GM12878 (cell line): ENCODE measurements around the gene VWA5B2. TPM values are rescaled to one million over a fixed set of nuclear protein-coding genes. Genes with fewer than 3 reads are reported as not detected.
A peak's percentile ranks its signal among the peaks of the same experiment; 100 is the strongest.

ENCODE experiments used
- ATAC-seq: fragments of 200-7000 bp; cut with Tn5 transposase; 3 replicates; pipeline ENCODE4 v1.9.1; 2020; ENCODE audit warnings: mild to moderate bottlenecking, moderate library complexity
- BruUV-seq: library from RNA; stranded (reverse); fragments of 400-500 nt; replicated peaks from 2 replicates; lab custom pipeline; 2021; lab: Mats Ljungman, UMichigan
- CTCF ChIA-PET: fragments of 300-600 bp; sonication (Branson Sonifier 250); formaldehyde crosslinking; extraction: SDS; loops from one replicate; lab custom pipeline; 2021; ENCODE audit warnings: inconsistent platforms; lab: Yijun Ruan, JAX
- POLR2A ChIA-PET: fragments of 350-600 bp; formaldehyde crosslinking; extraction: SDS; loops from one replicate; lab custom pipeline; 2021; ENCODE audit warnings: inconsistent platforms; lab: Charles Lee
- RAD21 ChIA-PET: fragments of 300-600 bp; sonication (Branson Sonifier 250); formaldehyde crosslinking; loops from one replicate; lab custom pipeline; 2023; ENCODE audit warnings: antibody characterized with exemption; ENCODE audit not compliant: unreplicated experiment; lab: Charles Lee
- SMC1A ChIA-PET: fragments of 300-600 bp; sonication (Branson Sonifier 250); formaldehyde crosslinking; loops from one replicate; lab custom pipeline; 2023; ENCODE audit not compliant: unreplicated experiment, uncharacterized antibody; lab: Charles Lee
- DNase-seq: peaks from one replicate; pipeline ENCODE4 v3.0.0-alpha.2; 2011; ENCODE audit warnings: low read depth, low spot score
- FAIRE-seq: peaks from 3 replicates; lab custom pipeline; 2011; peaks lifted over from hg19 to GRCh38; lab: Jason Lieb, UNC
- H2AFZ ChIP-seq: 2 replicates; pipeline ENCODE4 v1.6.0; 2011; ENCODE audit warnings: low read depth, low read length, control low read depth; ENCODE audit not compliant: control insufficient read depth
- H3K27ac ChIP-seq: 2 replicates; pipeline ENCODE4 v1.5.1; 2011; ENCODE audit warnings: control low read depth; ENCODE audit not compliant: control insufficient read depth, insufficient read depth
- H3K27me3 ChIP-seq, 2 experiments: replicated peaks in 1 of 2; 2 replicates each; pipeline versions ENCODE4 v1.6.0 to v1.6.1; 2011; ENCODE audit warnings: low read length in 1 of 2; ENCODE audit not compliant: control insufficient read depth in 2 of 2, insufficient read depth in 2 of 2
- H3K36me3 ChIP-seq, 2 experiments: 2 replicates each; pipeline ENCODE4 v1.5.1; 2011; ENCODE audit warnings: low read length in 1 of 2; ENCODE audit not compliant: control insufficient read depth in 2 of 2, insufficient read depth in 2 of 2
- H3K4me1 ChIP-seq: 2 replicates; pipeline ENCODE4 v1.6.1; 2011; ENCODE audit warnings: mild to moderate bottlenecking, low read length, moderate library complexity, mixed read lengths; ENCODE audit not compliant: control insufficient read depth, insufficient read depth
- H3K4me2 ChIP-seq: 2 replicates; pipeline ENCODE4 v1.6.0; 2011; ENCODE audit warnings: control low read depth; ENCODE audit not compliant: control insufficient read depth, insufficient read depth
- H3K4me3 ChIP-seq: fragments of 200-600 bp; sonication (generic); 2 replicates; pipeline ENCODE4 v1.5.1; 2016
- H3K79me2 ChIP-seq: 2 replicates; pipeline ENCODE4 v1.6.0; 2011; ENCODE audit warnings: low read length; ENCODE audit not compliant: control insufficient read depth, insufficient read depth
- H3K9ac ChIP-seq: 2 replicates; pipeline ENCODE4 v1.8.0; 2011; ENCODE audit warnings: low read length, control low read depth, mixed read lengths; ENCODE audit not compliant: control insufficient read depth, insufficient read depth
- H3K9me3 ChIP-seq: replicated peaks from 3 replicates; pipeline ENCODE4 v1.5.1; 2011; ENCODE audit warnings: mild to moderate bottlenecking, low read length; ENCODE audit not compliant: control insufficient read depth, insufficient read depth
- H4K20me1 ChIP-seq: 2 replicates; pipeline ENCODE4 v1.6.0; 2011; ENCODE audit not compliant: control insufficient read depth, insufficient read depth
- HDAC2 ChIP-seq: fragments of 200-600 bp; sonication (generic); IDR thresholded peaks from 2 replicates; pipeline ENCODE4 v1.6.1; 2017
- IKZF2 ChIP-seq, 2 experiments: fragments of 450-650 bp; IDR thresholded peaks; 2 replicates each; pipeline ENCODE4 v1.6.1; 2017; ENCODE audit warnings: mild to moderate bottlenecking in 2 of 2, moderate library complexity in 2 of 2
- LARP7 ChIP-seq: fragments of 450-650 bp; IDR thresholded peaks from 2 replicates; pipeline ENCODE4 v1.6.1; 2017; ENCODE audit warnings: mild to moderate bottlenecking
- MYC ChIP-seq: IDR thresholded peaks from 2 replicates; pipeline ENCODE4 v1.6.1; 2011; ENCODE audit warnings: mild to moderate bottlenecking, low read length, moderate library complexity, inconsistent platforms; ENCODE audit not compliant: insufficient read depth, insufficient replicate concordance, insufficient read length, severe bottlenecking
- NFXL1 ChIP-seq: fragments of 450-650 bp; IDR thresholded peaks from 2 replicates; pipeline ENCODE4 v1.6.1; 2017; ENCODE audit warnings: antibody characterized with exemption, mild to moderate bottlenecking, borderline replicate concordance
- NR2F1 ChIP-seq: fragments of 450-650 bp; conservative IDR thresholded peaks from 2 replicates; pipeline ENCODE4 v1.6.1; 2017; ENCODE audit warnings: mild to moderate bottlenecking
- PAX8 ChIP-seq: fragments of 450-650 bp; IDR thresholded peaks from 2 replicates; pipeline ENCODE4 v1.6.1; 2017; ENCODE audit warnings: mild to moderate bottlenecking, moderate library complexity
- RUNX3 ChIP-seq: IDR thresholded peaks from 2 replicates; pipeline ENCODE4 v1.6.1; 2012; ENCODE audit warnings: low read length, inconsistent platforms
- USF2 ChIP-seq: IDR thresholded peaks from 2 replicates; pipeline ENCODE4 v1.6.1; 2011; ENCODE audit warnings: low read depth, low read length, improper control_type of control experiment, borderline replicate concordance
- ZBED1 ChIP-seq: IDR thresholded peaks from 2 replicates; pipeline ENCODE4 v1.6.1; 2016; ENCODE audit warnings: borderline replicate concordance
- WGBS: methylation state at CpG from one replicate; pipeline ENCODE4 v1.1.6; 2016; ENCODE audit warnings: low lambda C conversion rate; ENCODE audit not compliant: insufficient replicate concordance, insufficient coverage; ENCODE audit errors: missing lambda C conversion rate; 5-methylcytosine and 5-hydroxymethylcytosine counted together
- in situ Hi-C: fragments of 300-500 bp; cut with MboI; formaldehyde crosslinking; loops from 9 replicates; pipeline ENCODE4 v1.14.3; 2018; ENCODE audit warnings: mixed read lengths
- intact Hi-C: fragments of 100-400 bp; cut with micrococcal nuclease; formaldehyde crosslinking; loops from one replicate; pipeline ENCODE4 v1.14.2; 2022; ENCODE audit not compliant: unreplicated experiment
- polyA plus RNA-seq, 11 experiments: library from polyadenylated mRNA; depleted of rRNA in 4 of 11; unstranded in 6 of 11; stranded (reverse) in 5 of 11; fragments of >200 nt; fragmentation: Nextera tagmentation in 4 of 11; fragmentation: Illumina TruSeq in 1 of 11; extraction: Ambion mirVana in 4 of 11; extraction: Trizol in 1 of 11; gene quantifications; 1 replicate in 1 of 11; 2 replicates in 10 of 11; pipeline versions ENCODE4 v1.2.1 to v1.2.3, GENCODE V29; 2011 to 2016; ENCODE audit warnings: inconsistent platforms in 2 of 11, missing spikeins in 2 of 11, low read depth in 1 of 11
- total RNA-seq, 4 experiments: library from RNA; depleted of rRNA in 3 of 4; stranded (reverse); fragments of >200 nt in 3 of 4; fragmentation: Illumina TruSeq in 1 of 4; extraction: Trizol in 1 of 4; gene quantifications; 2 replicates each; pipeline versions ENCODE4 v1.2.1 to v1.2.3, GENCODE V29; 2013 to 2021
- TF ChIP-seq, protein P1 (sequence below): IDR thresholded peaks from 2 replicates; pipeline ENCODE4 v1.6.1; 2012; ENCODE audit warnings: low read depth, low read length, improper control_type of control experiment

VWA5B2 gene
- total and polyA plus RNA-seq, 10 of the 15 experiments (the other 5 are each of a cell fraction or from before 2014, with no cell fraction given) = 0.03 to 0.09 TPM; not detected in 8

DNA sequence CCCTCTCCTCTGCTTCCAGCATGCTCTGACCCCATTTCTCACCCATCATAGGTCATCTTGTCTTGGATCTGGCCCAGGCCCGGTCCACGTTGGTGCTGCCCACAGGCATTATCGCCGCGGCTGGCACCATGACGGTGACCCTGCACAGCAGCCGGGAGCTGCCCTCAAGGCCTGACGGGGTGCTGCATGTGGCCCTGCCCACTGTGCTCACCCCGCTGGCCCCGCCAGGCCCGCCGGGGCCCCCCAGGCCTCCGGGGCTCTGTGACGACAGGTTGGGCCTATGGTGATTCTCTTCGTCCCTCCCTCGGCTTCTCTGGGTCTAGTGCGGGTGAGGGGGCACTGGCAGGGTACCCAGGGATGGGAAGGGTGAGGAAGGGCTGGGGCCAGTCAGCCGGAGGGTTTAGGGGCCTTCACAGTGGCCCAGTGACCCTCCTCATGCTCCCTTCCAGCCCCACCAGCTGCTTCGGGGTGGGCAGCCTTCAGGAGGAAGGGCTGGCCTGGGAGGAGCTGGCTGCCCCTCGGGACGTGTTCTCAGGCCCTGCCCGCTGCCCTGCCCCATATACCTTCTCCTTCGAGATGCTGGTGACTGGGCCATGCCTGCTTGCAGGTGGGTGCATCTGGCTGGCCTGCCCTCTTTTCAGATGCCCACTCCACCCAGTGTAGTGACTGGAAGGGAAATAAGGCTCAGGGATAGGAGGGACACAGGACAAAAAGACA, 3.9 kb downstream of the VWA5B2 start:
- BruUV-seq = no TSS peak
- Histone ChIP-seq H3K4me3 (no peak overlapping the region), H3K27ac (no peak overlapping the region), H3K9me3 (no peaks in the 10 kb centered on the region), H3K4me1 (no peaks in the 10 kb centered on the region), H3K4me2 (no peak overlapping the region), H3K79me2 (no peaks in the 10 kb centered on the region), H2AFZ (no peak overlapping the region), H3K36me3 (no peaks in the 10 kb centered on the region), H3K9ac (no peak overlapping the region), H4K20me1 (no peaks in the 10 kb centered on the region), H3K27me3 (peaks cover 13 to 18% of the 10 kb centered on the region in 2 experiments)
- no peak for FAIRE-seq
- ChIA-PET CTCF (no interaction called here), SMC1A (no interaction called here), POLR2A (interaction anchor here (0.6 kb wide), 1 partner anchor 30 kb away, joined by 4 read pairs; no protein-coding TSS in a partner anchor), RAD21 (no interaction called here)
- 29% methylated on average over 23 of the region's 23 CpGs for WGBS
- no peak for TF ChIP-seq NR2F1
- TF ChIP-seq IKZF2 (IDR thresholded peaks at IDR 0.05) = no peak
- TF ChIP-seq LARP7 = no peak
- TF ChIP-seq, protein P1, sequence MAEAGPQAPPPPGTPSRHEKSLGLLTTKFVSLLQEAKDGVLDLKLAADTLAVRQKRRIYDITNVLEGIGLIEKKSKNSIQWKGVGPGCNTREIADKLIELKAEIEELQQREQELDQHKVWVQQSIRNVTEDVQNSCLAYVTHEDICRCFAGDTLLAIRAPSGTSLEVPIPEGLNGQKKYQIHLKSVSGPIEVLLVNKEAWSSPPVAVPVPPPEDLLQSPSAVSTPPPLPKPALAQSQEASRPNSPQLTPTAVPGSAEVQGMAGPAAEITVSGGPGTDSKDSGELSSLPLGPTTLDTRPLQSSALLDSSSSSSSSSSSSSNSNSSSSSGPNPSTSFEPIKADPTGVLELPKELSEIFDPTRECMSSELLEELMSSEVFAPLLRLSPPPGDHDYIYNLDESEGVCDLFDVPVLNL = no peak
- no peak for TF ChIP-seq NFXL1
- ATAC-seq = no peak
- in situ Hi-C loops = no loop called here
- intact Hi-C loops = no loop called here
- DNase-seq = no peak

DNA sequence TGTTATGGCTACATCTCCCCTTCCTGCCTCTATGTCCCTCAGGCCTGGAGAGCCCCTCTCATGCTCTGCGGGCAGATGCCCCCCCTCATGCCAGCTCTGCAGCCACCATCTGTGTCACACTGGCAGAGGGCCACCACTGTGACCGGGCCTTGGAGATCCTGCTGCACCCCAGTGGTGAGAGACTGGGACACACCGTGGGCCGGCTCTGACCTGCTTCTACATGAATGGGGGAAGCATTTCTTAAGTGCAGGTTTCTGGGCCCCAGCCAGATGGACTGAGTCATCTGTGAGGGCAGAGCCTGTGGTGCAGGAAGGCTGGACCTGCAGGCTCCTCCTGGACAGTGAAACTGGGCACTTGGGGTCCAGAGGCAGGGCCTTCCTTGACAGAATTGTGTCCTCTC, 4.8 kb downstream of the VWA5B2 start:
- Histone ChIP-seq H3K4me2 (no peak overlapping the region), H3K27me3 (peaks cover 12 to 13% of the 10 kb centered on the region in 2 experiments), H3K9me3 (no peaks in the 10 kb centered on the region), H2AFZ (no peak overlapping the region), H3K4me3 (no peak overlapping the region), H3K9ac (no peak overlapping the region), H3K27ac (no peak overlapping the region), H3K4me1 (no peaks in the 10 kb centered on the region), H3K79me2 (no peaks in the 10 kb centered on the region), H3K36me3 (no peaks in the 10 kb centered on the region), H4K20me1 (no peaks in the 10 kb centered on the region)
- intact Hi-C loops = no loop called here
- ChIA-PET POLR2A (no interaction called here), CTCF (no interaction called here), RAD21 (no interaction called here), SMC1A (no interaction called here)
- peak; percentile 10; the same call in 1 of the 3 replicates for ATAC-seq
- FAIRE-seq = no peak
- in situ Hi-C loops = no loop called here
- 5% methylated on average over 4 of the region's 4 CpGs for WGBS
- BruUV-seq = no TSS peak
- DNase-seq = no peak
- TF ChIP-seq USF2 (no peak), ZBED1 (no peak), PAX8 (no peak), RUNX3 (no peak), MYC (no peak), HDAC2 (no peak)
